Measurements from ENCODE around the gene CDK9. TPM values are rescaled to one million over a fixed set of nuclear protein-coding genes. Genes with fewer than 3 reads are reported as not detected.

Gene CDK9
- total and polyA plus RNA-seq, 10 of the 15 experiments (the other 5 are each of a cell fraction or from before 2014, with no cell fraction given) = 7.3 to 92.6 (median 51.6) TPM

DNA sequence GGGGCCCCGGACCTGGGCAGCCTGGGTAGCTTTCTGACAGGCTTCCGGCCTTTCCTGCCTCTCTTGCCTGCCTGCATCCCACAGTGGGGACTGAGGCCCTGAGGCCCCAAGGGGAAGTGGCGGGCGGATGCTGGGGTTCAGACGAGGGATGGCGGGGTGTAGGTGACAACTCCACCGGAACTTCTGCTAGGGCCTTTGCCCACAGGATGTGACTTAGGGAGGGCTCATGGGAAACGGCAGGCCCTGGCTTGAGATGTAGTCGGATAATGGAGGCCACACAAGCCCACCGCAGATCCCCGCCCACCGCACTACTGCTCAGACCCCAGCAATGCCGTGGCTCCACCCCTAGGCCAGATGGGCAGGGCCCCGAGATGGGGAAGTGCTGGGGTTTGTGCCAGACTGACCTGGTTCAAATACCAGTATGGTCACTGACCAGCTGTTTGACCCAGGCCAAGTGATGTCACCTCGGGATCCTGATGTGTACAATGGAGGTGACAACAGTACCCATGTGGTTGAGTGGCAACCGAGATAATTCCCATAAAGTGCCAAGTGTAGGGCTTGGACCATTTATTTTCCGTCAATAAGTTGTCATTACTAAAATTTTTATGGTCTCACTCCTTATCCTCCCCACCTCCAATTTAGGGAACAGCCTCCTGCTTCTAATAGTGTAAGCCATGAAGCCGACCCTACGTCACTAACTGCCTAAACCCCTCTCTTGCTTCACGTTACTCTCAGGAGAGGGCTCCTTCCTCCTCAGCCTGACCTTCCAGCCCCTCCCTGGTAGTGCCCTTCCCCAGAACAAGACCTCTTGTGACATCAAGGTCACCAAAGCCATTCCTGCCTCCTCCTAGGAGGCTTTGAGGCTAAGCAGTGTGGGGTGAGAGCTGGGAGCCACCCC is 2.5 kb upstream of the CDK9 start:
- FAIRE-seq (peak; percentile 71), ATAC-seq (peak; percentile 46), DNase-seq (ENCODE audit: low read depth, low spot score) (peak; percentile 73)
- peak overlapping the region; percentile 13; the same call in 1 of the 2 replicates for H3K4me3 ChIP-seq
- H3K36me3 ChIP-seq (ENCODE audit: control insufficient read depth in 2 of 2, insufficient read depth in 2 of 2, low read length in 1 of 2) = peaks cover 10% of the 10 kb centered on the region in 2 experiments; a peak in 3 of 4 replicates
- peak overlapping the region; percentile 80 for H2AFZ ChIP-seq (ENCODE audit: control insufficient read depth, low read depth, low read length)
- intact Hi-C loops (cut with micrococcal nuclease; ENCODE audit: unreplicated experiment) = loop anchor here (1.0 to 10.0 kb wide), 3 partner anchors 19 to 281 kb away; partner anchors contain the start of genes NAIF1 and SLC25A25
- H3K4me1 ChIP-seq (ENCODE audit: control insufficient read depth, insufficient read depth, low read length) = peaks cover 58% of the 10 kb centered on the region
- peaks cover 37% of the 10 kb centered on the region for H3K79me2 ChIP-seq (ENCODE audit: control insufficient read depth, insufficient read depth, low read length)
- peak overlapping the region; percentile 82 for H3K27ac ChIP-seq (ENCODE audit: control insufficient read depth, insufficient read depth)
- CTCF ChIA-PET = interaction anchor here (0.6 to 6.0 kb wide), 12 partner anchors 7 to 159 kb away, joined by 3 to 75 read pairs (median 7); partner anchors contain the start of gene TOR2A
- H3K9ac ChIP-seq (ENCODE audit: control insufficient read depth, insufficient read depth, low read length) = peak overlapping the region; percentile 65
- BruUV-seq (replicated peaks) = no TSS peak
- RAD21 ChIA-PET (ENCODE audit: unreplicated experiment) = interaction anchor here (1.0 to 5.1 kb wide), 8 partner anchors 15 to 140 kb away, joined by 3 to 61 read pairs (median 10); partner anchors contain the start of genes ST6GALNAC4 and TOR2A
- SMC1A ChIA-PET (ENCODE audit: uncharacterized antibody, unreplicated experiment) = interaction anchor here (0.7 to 4.9 kb wide), 9 partner anchors 12 to 192 kb away, joined by 3 to 26 read pairs (median 5); partner anchors contain the start of gene TOR2A
- peaks cover 8% of the 10 kb centered on the region; the same call in 1 of the 2 replicates for H4K20me1 ChIP-seq (ENCODE audit: control insufficient read depth, insufficient read depth)
- POLR2A ChIA-PET = interaction anchor here (1.0 to 3.1 kb wide), 5 partner anchors 12 to 133 kb away, joined by 4 to 16 read pairs (median 12); partner anchors contain the start of genes FPGS, ST6GALNAC4 and TOR2A
- no peaks in the 10 kb centered on the region for H3K27me3 ChIP-seq (replicated peaks in 1 of 2; ENCODE audit: control insufficient read depth in 2 of 2, insufficient read depth in 2 of 2, low read length in 1 of 2)
- no peaks in the 10 kb centered on the region for H3K9me3 ChIP-seq (replicated peaks; ENCODE audit: control insufficient read depth, insufficient read depth, low read length)
- H3K4me2 ChIP-seq (ENCODE audit: control insufficient read depth, insufficient read depth) = peak overlapping the region; percentile 93
- 15% methylated on average over 20 of the region's 20 CpGs for WGBS (ENCODE audit: insufficient coverage, insufficient replicate concordance, low lambda C conversion rate, missing lambda C conversion rate)
- in situ Hi-C loops (cut with MboI) = no loop called here
- TF ChIP-seq RCOR1 (conservative IDR thresholded peaks at IDR 0.05; ENCODE audit: low read depth, low read length) (no peak), SMARCA5 (IDR thresholded peaks at IDR 0.05) (no peak), CEBPB (IDR thresholded peaks at IDR 0.05; ENCODE audit: borderline replicate concordance in 1 of 2, low read depth in 2 of 2, low read length in 2 of 2) (no peak), ZZZ3 (IDR thresholded peaks at IDR 0.05; ENCODE audit: control insufficient read depth, insufficient read length, low read depth) (no peak), FOS (IDR thresholded peaks at IDR 0.05; ENCODE audit: borderline replicate concordance, extremely low read depth, insufficient read length) (no peak), SMAD1 (IDR thresholded peaks at IDR 0.05; ENCODE audit: low read depth, partially characterized antibody) (no peak), KAT2A (conservative IDR thresholded peaks at IDR 0.05; ENCODE audit: control insufficient read depth, low read depth, low read length) (no peak), MYB (IDR thresholded peaks at IDR 0.05; ENCODE audit: borderline replicate concordance, low read depth, low read length) (no peak), CREB1 (IDR thresholded peaks at IDR 0.05; ENCODE audit: low read depth) (no peak), PAX5 (IDR thresholded peaks at IDR 0.05; ENCODE audit: borderline replicate concordance, low read depth, low read length) (no peak), POLR2AphosphoS5 (IDR thresholded peaks at IDR 0.05; ENCODE audit: low read length) (no peak), NBN (IDR thresholded peaks at IDR 0.05) (peak; percentile 61; the same call in 1 of the 2 replicates), MEF2B (IDR thresholded peaks at IDR 0.05; ENCODE audit: partially characterized antibody, poor library complexity, severe bottlenecking) (peak; percentile 58), SMC3 (IDR thresholded peaks at IDR 0.05; ENCODE audit: borderline replicate concordance, low read length) (no peak), TCF7 (IDR thresholded peaks at IDR 0.05; ENCODE audit: borderline replicate concordance) (no peak)
- TF ChIP-seq, protein P1, sequence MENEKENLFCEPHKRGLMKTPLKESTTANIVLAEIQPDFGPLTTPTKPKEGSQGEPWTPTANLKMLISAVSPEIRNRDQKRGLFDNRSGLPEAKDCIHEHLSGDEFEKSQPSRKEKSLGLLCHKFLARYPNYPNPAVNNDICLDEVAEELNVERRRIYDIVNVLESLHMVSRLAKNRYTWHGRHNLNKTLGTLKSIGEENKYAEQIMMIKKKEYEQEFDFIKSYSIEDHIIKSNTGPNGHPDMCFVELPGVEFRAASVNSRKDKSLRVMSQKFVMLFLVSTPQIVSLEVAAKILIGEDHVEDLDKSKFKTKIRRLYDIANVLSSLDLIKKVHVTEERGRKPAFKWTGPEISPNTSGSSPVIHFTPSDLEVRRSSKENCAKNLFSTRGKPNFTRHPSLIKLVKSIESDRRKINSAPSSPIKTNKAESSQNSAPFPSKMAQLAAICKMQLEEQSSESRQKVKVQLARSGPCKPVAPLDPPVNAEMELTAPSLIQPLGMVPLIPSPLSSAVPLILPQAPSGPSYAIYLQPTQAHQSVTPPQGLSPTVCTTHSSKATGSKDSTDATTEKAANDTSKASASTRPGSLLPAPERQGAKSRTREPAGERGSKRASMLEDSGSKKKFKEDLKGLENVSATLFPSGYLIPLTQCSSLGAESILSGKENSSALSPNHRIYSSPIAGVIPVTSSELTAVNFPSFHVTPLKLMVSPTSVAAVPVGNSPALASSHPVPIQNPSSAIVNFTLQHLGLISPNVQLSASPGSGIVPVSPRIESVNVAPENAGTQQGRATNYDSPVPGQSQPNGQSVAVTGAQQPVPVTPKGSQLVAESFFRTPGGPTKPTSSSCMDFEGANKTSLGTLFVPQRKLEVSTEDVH (IDR thresholded peaks at IDR 0.05; ENCODE audit: low read depth, partially characterized antibody) = no peak
